8988T (cell line): Measurements from ENCODE around the gene JPH3.

Source experiments
- DNase-seq: peaks from one replicate; pipeline ENCODE4 v3.0.0; 2011

JPH3 gene

GRCh38 chr16:87601401-87601981, 817 bp upstream of the JPH3 start:
- DNase-seq = no peak

GRCh38 chr16:87602821-87603683, 744 bp downstream of the JPH3 start:
- DNase-seq = peak; percentile 75

- DNase-seq = no peak
These were observed 1.7 kb downstream of the JPH3 start for GRCh38 chr16:87603684-87604633.

GRCh38 chr16:87604634-87605111, 2.4 kb downstream of the JPH3 start:
- DNase-seq = no peak

GRCh38 chr16:87607223-87607622, 4.9 kb downstream of the JPH3 start:
- DNase-seq = no peak

- DNase-seq = no peak
These were observed 5.6 kb downstream of the JPH3 start for GRCh38 chr16:87607871-87608270.

- peak; percentile 90 for DNase-seq
These were observed 6.2 kb downstream of the JPH3 start for GRCh38 chr16:87608400-87608985.

GRCh38 chr16:87610026-87610425, 7.7 kb downstream of the JPH3 start:
- no peak for DNase-seq

- no peak for DNase-seq
These were observed 9.1 kb downstream of the JPH3 start for GRCh38 chr16:87611456-87611855.

GRCh38 chr16:87613961-87614360, 11.7 kb downstream of the JPH3 start:
- DNase-seq = no peak

- no peak for DNase-seq
These were observed 13.3 kb downstream of the JPH3 start for GRCh38 chr16:87615621-87616041.

GRCh38 chr16:87616556-87616955, 14.2 kb downstream of the JPH3 start:
- DNase-seq = no peak

GRCh38 chr16:87618216-87618615, 15.9 kb downstream of the JPH3 start:
- no peak for DNase-seq

- DNase-seq = no peak
These were observed 17.3 kb downstream of the JPH3 start for GRCh38 chr16:87619360-87620200.

GRCh38 chr16:87620201-87620495, 17.8 kb downstream of the JPH3 start:
- DNase-seq = no peak

GRCh38 chr16:87621550-87621829, 19.2 kb downstream of the JPH3 start:
- no peak for DNase-seq

- DNase-seq = no peak
These were observed 19.8 kb downstream of the JPH3 start for GRCh38 chr16:87621976-87622713.

GRCh38 chr16:87622756-87623319, 20.5 kb downstream of the JPH3 start:
- DNase-seq = no peak

GRCh38 chr16:87625241-87625797, 23.0 kb downstream of the JPH3 start:
- no peak for DNase-seq

GRCh38 chr16:87626401-87626800, 24.1 kb downstream of the JPH3 start:
- no peak for DNase-seq

GRCh38 chr16:87626905-87627304, 24.6 kb downstream of the JPH3 start:
- DNase-seq = no peak
